ENCODE results near the gene SEC23B. TPM values are rescaled to one million over a fixed set of nuclear protein-coding genes. Genes with fewer than 3 reads are reported as not detected.

SEC23B gene
- total and polyA plus RNA-seq, 10 of the 15 experiments (the other 5 are each of a cell fraction or from before 2014, with no cell fraction given) = 49.1 to 121 (median 75.6) TPM

GRCh38 chr20:18533491-18533890 lies 25.8 kb downstream of the SEC23B start (continued):
- no peak for TF ChIP-seq ZNF622 (IDR thresholded peaks at IDR 0.05)
- no peak for TF ChIP-seq GATAD2B (conservative IDR thresholded peaks at IDR 0.05; ENCODE audit: low read depth)
- no peak for TF ChIP-seq CREB1 (IDR thresholded peaks at IDR 0.05; ENCODE audit: low read depth)
- no peak for TF ChIP-seq ZNF592 (IDR thresholded peaks at IDR 0.05)
- no peak for TF ChIP-seq CHD1 (IDR thresholded peaks at IDR 0.05; ENCODE audit: low read depth, low read length)
- no peak for TF ChIP-seq SUZ12 (IDR thresholded peaks at IDR 0.05; ENCODE audit: unreplicated experiment)
- no peak for TF ChIP-seq POLR2A (IDR thresholded peaks at IDR 0.05; ENCODE audit: low read depth, low read length)
- TF ChIP-seq ELK1 (IDR thresholded peaks at IDR 0.05; ENCODE audit: low read depth, low read length) = no peak
